Germinal center (tissue), 1 donor: ENCODE measurements around the gene CHST11.
A peak's percentile ranks its signal among the peaks of the same experiment; 100 is the strongest.

Experiments used
- DNase-seq: peaks from one replicate; pipeline ENCODE4 v3.0.0; 2012; ENCODE audit warnings: mixed read lengths, low spot score

Gene CHST11

GRCh38 chr12:104456417-104456949, at the start of gene CHST11:
Gene CHST11 (plus strand): TSS chr12:104456948.
- DNase-seq, result peak; percentile 89

- no peak for DNase-seq
These were observed 49.3 kb upstream of the CHST11 start for GRCh38 chr12:104407438-104407837.

- no peak for DNase-seq
These were observed 48.8 kb upstream of the CHST11 start for GRCh38 chr12:104407922-104408321.

- DNase-seq, result no peak
These were observed 46.4 kb upstream of the CHST11 start for GRCh38 chr12:104410326-104410725.

GRCh38 chr12:104410786-104411185, 46.0 kb upstream of the CHST11 start:
- no peak for DNase-seq

GRCh38 chr12:104411826-104412641, 44.7 kb upstream of the CHST11 start:
- DNase-seq, result peak; percentile 15

- DNase-seq, result peak; percentile 24
These were observed 44.1 kb upstream of the CHST11 start for GRCh38 chr12:104412681-104413080.

- DNase-seq, result no peak
These were observed 43.4 kb upstream of the CHST11 start for GRCh38 chr12:104413330-104413729.

- DNase-seq, result peak; percentile 65
These were observed 42.0 kb upstream of the CHST11 start for GRCh38 chr12:104414581-104415341.

GRCh38 chr12:104415342-104415980, 41.3 kb upstream of the CHST11 start:
- DNase-seq, result no peak

- no peak for DNase-seq
These were observed 40.6 kb upstream of the CHST11 start for GRCh38 chr12:104416136-104416535.

- DNase-seq, result no peak
These were observed 40.2 kb upstream of the CHST11 start for GRCh38 chr12:104416585-104416984.

- DNase-seq, result no peak
These were observed 37.0 kb upstream of the CHST11 start for GRCh38 chr12:104419717-104420116.

- no peak for DNase-seq
These were observed 35.9 kb upstream of the CHST11 start for GRCh38 chr12:104420868-104421267.

GRCh38 chr12:104421343-104421742, 35.4 kb upstream of the CHST11 start:
- no peak for DNase-seq

GRCh38 chr12:104422441-104422840, 34.3 kb upstream of the CHST11 start:
- DNase-seq, result no peak

- DNase-seq, result no peak
These were observed 33.5 kb upstream of the CHST11 start for GRCh38 chr12:104423273-104423672.

GRCh38 chr12:104423809-104424208, 32.9 kb upstream of the CHST11 start:
- no peak for DNase-seq

- DNase-seq, result no peak
These were observed 31.8 kb upstream of the CHST11 start for GRCh38 chr12:104424955-104425354.

- DNase-seq, result no peak
These were observed 31.1 kb upstream of the CHST11 start for GRCh38 chr12:104425614-104426013.

- peak; percentile 31 for DNase-seq
These were observed 29.7 kb upstream of the CHST11 start for GRCh38 chr12:104426926-104427546.

- DNase-seq, result no peak
These were observed 29.2 kb upstream of the CHST11 start for GRCh38 chr12:104427547-104427938.
